MCF 10A (cell line): ENCODE data around the gene SSC5D. TPM values are rescaled to one million over a fixed set of nuclear protein-coding genes. Genes with fewer than 3 reads are reported as not detected.
"Not testable (repeated sequence)": the region's sequence is repeated elsewhere in the genome, so short reads cannot be mapped to it uniquely, and the experiment has no call there.

Experiments
- BruUV-seq: library from RNA; stranded (reverse); fragments of 400-500 nt; replicated peaks from 2 replicates; lab custom pipeline; 2021; lab: Mats Ljungman, UMichigan
- CTCF ChIA-PET: fragments of 300-600 bp; sonication (Branson Sonifier 250); formaldehyde crosslinking; extraction: SDS; loops from one replicate; lab custom pipeline; 2021; ENCODE audit warnings: antibody characterized with exemption, inconsistent platforms; lab: Yijun Ruan, JAX
- POLR2A ChIA-PET: fragments of 300-600, 350-650 bp; sonication (Branson Sonifier 250); formaldehyde crosslinking; extraction: SDS; loops from one replicate; lab custom pipeline; 2020; ENCODE audit warnings: antibody characterized with exemption, inconsistent platforms; lab: Yijun Ruan, JAX
- DNase-seq: peaks from one replicate; pipeline ENCODE4 v3.0.0-alpha.2; 2018; ENCODE audit not compliant: unreplicated experiment
- H3K27ac Mint-ChIP-seq: one replicate; pipeline ENCODE4 v1.8.0; 2022; ENCODE audit warnings: mild to moderate bottlenecking, low read depth, mixed read lengths; ENCODE audit not compliant: unreplicated experiment
- H3K27me3 Mint-ChIP-seq: one replicate; pipeline ENCODE4 v1.8.0; 2022; ENCODE audit warnings: mixed read lengths; ENCODE audit not compliant: insufficient read depth, unreplicated experiment
- H3K36me3 Mint-ChIP-seq: one replicate; pipeline ENCODE4 v1.8.0; 2022; ENCODE audit warnings: mild to moderate bottlenecking, moderate library complexity, mixed read lengths; ENCODE audit not compliant: insufficient read depth, unreplicated experiment
- H3K4me1 Mint-ChIP-seq: one replicate; pipeline ENCODE4 v1.8.0; 2022; ENCODE audit warnings: mixed read lengths; ENCODE audit not compliant: insufficient read depth, unreplicated experiment
- H3K4me3 Mint-ChIP-seq: one replicate; pipeline ENCODE4 v1.8.0; 2022; ENCODE audit warnings: mild to moderate bottlenecking, moderate library complexity, mixed read lengths; ENCODE audit not compliant: unreplicated experiment
- H3K9me3 Mint-ChIP-seq: one replicate; pipeline ENCODE4 v1.8.0; 2022; ENCODE audit warnings: mixed read lengths; ENCODE audit not compliant: unreplicated experiment
- CTCF ChIP-seq: fragments of 200-600 bp; IDR thresholded peaks from one replicate; pipeline ENCODE4 v1.8.0; 2022; ENCODE audit warnings: antibody characterized with exemption, mild to moderate bottlenecking; ENCODE audit not compliant: unreplicated experiment
- intact Hi-C: fragments of 100-400 bp; cut with micrococcal nuclease; formaldehyde crosslinking; loops from 2 replicates; pipeline ENCODE4 v1.14.1; 2022
- total RNA-seq: library from RNA; stranded (reverse); gene quantifications from 2 replicates; pipeline ENCODE4 v1.2.3, GENCODE V29; 2022

Gene SSC5D
- total RNA-seq, 1 experiment from 2014 or later, result 0.33 TPM

GRCh38 chr19:55447421-55448174 lies 40.6 kb upstream of the SSC5D start:
- H3K27ac Mint-ChIP-seq, result no peak overlapping the region
- H3K4me3 Mint-ChIP-seq, result no peak overlapping the region
- intact Hi-C loops, result loop anchor here (2.0 kb wide), 1 partner anchor 15 kb away; no protein-coding TSS in a partner anchor
- peaks cover 27% of the 10 kb centered on the region for H3K4me1 Mint-ChIP-seq
- ChIA-PET CTCF (interaction anchor here (0.7 to 1.5 kb wide), 3 partner anchors 29 to 293 kb away, joined by 3 to 8 read pairs (median 3); no protein-coding TSS in a partner anchor), POLR2A (interaction anchor here (0.6 to 3.0 kb wide), 15 partner anchors 10 to 330 kb away, joined by 3 to 22 read pairs (median 7); partner anchors contain the start of genes ISOC2, KMT5C, RPL28 and TMEM238)
- peak; percentile 96 for DNase-seq
- TF ChIP-seq CTCF, result no peak
- BruUV-seq, result no TSS peak
- no peaks in the 10 kb centered on the region for H3K9me3 Mint-ChIP-seq
- peaks cover 29% of the 10 kb centered on the region for H3K27me3 Mint-ChIP-seq
- no peaks in the 10 kb centered on the region for H3K36me3 Mint-ChIP-seq

GRCh38 chr19:55448175-55448490 lies 40.1 kb upstream of the SSC5D start:
- intact Hi-C loops, H3K4me3 Mint-ChIP-seq: not testable (repeated sequence)
- CTCF ChIA-PET, result interaction anchor here (0.7 kb wide), 1 partner anchor 294 kb away, joined by 3 read pairs; no protein-coding TSS in a partner anchor

GRCh38 chr19:55449469-55449868 lies 38.8 kb upstream of the SSC5D start:
- Mint-ChIP-seq H3K4me3 (no peak overlapping the region), H3K9me3 (no peaks in the 10 kb centered on the region), H3K36me3 (no peaks in the 10 kb centered on the region), H3K4me1 (peaks cover 12% of the 10 kb centered on the region), H3K27me3 (peaks cover 20% of the 10 kb centered on the region), H3K27ac (no peak overlapping the region)
- DNase-seq, result no peak
- ChIA-PET CTCF (interaction anchor here (0.5 to 1.8 kb wide), 4 partner anchors 8 to 158 kb away, joined by 3 to 7 read pairs (median 4); no protein-coding TSS in a partner anchor), POLR2A (no interaction called here)
- intact Hi-C loops, result no loop called here
- BruUV-seq, result no TSS peak
- no peak for TF ChIP-seq CTCF

More at GRCh38 chr19:55448175-55448490, 40.1 kb upstream of the SSC5D start:
- peaks cover 29% of the 10 kb centered on the region for H3K27me3 Mint-ChIP-seq
- DNase-seq, H3K27ac Mint-ChIP-seq, BruUV-seq, H3K9me3 Mint-ChIP-seq, H3K36me3 Mint-ChIP-seq: not testable (repeated sequence)
- POLR2A ChIA-PET, result interaction anchor here (0.8 to 3.0 kb wide), 9 partner anchors 11 to 184 kb away, joined by 3 to 22 read pairs (median 9); partner anchors contain the start of genes ISOC2, KMT5C, RPL28 and TMEM238
- peaks cover 22% of the 10 kb centered on the region for H3K4me1 Mint-ChIP-seq

GRCh38 chr19:55451163-55451964 lies 36.9 kb upstream of the SSC5D start:
- H3K36me3 Mint-ChIP-seq, result peaks cover 2% of the 10 kb centered on the region
- no peaks in the 10 kb centered on the region for H3K4me1 Mint-ChIP-seq
- H3K27ac Mint-ChIP-seq, result no peak overlapping the region
- no peaks in the 10 kb centered on the region for H3K9me3 Mint-ChIP-seq
- H3K4me3 Mint-ChIP-seq, result peak overlapping the region; percentile 63
- intact Hi-C loops, result no loop called here
- TF ChIP-seq CTCF, result no peak
- peaks cover 12% of the 10 kb centered on the region for H3K27me3 Mint-ChIP-seq
- BruUV-seq, result no TSS peak
- no peak for DNase-seq
- POLR2A ChIA-PET, result interaction anchor here (0.6 kb wide), 1 partner anchor 226 kb away, joined by 3 read pairs; no protein-coding TSS in a partner anchor
- CTCF ChIA-PET, result interaction anchor here (0.5 to 0.7 kb wide), 2 partner anchors 24 to 287 kb away, joined by 3 read pairs; no protein-coding TSS in a partner anchor
